ENCODE data around the gene TANC2.

Gene TANC2

GRCh38 chr17:62963296-62963695, 2.7 kb upstream of the TANC2 start:
- no peak overlapping the region for H3K9ac ChIP-seq (ENCODE audit: low read depth in 1 of 2, low read length in 2 of 2)
- no peaks in the 10 kb centered on the region for H3K36me3 ChIP-seq (ENCODE audit: control insufficient read depth in 1 of 2, insufficient read depth in 2 of 2, low read length in 2 of 2)
- peaks cover 7 to 12% of the 10 kb centered on the region in 2 donors for H3K27me3 ChIP-seq (ENCODE audit: control insufficient read depth in 1 of 2, insufficient read depth in 2 of 2, low read length in 2 of 2)
- H3K27ac ChIP-seq (ENCODE audit: low read depth, low read length): no peak overlapping the region
- no peak overlapping the region for H3K4me3 ChIP-seq (ENCODE audit: low read depth in 1 of 2, low read length in 2 of 2)
- H3K9me3 ChIP-seq (ENCODE audit: control insufficient read depth in 1 of 2, low read length in 2 of 2): no peaks in the 10 kb centered on the region
- peaks cover 6 to 10% of the 10 kb centered on the region in 2 donors for H3K4me1 ChIP-seq (ENCODE audit: control insufficient read depth in 1 of 2, insufficient read depth in 2 of 2, low read length in 2 of 2)

GRCh38 chr17:62964506-62964905, 1.5 kb upstream of the TANC2 start:
- peaks cover 7 to 12% of the 10 kb centered on the region in 2 donors for H3K27me3 ChIP-seq (ENCODE audit: control insufficient read depth in 1 of 2, insufficient read depth in 2 of 2, low read length in 2 of 2)
- H3K4me1 ChIP-seq (ENCODE audit: control insufficient read depth in 1 of 2, insufficient read depth in 2 of 2, low read length in 2 of 2): peaks cover 6 to 10% of the 10 kb centered on the region in 2 donors
- H3K9ac ChIP-seq (ENCODE audit: low read depth in 1 of 2, low read length in 2 of 2): no peak overlapping the region
- H3K36me3 ChIP-seq (ENCODE audit: control insufficient read depth in 1 of 2, insufficient read depth in 2 of 2, low read length in 2 of 2): no peaks in the 10 kb centered on the region
- H3K9me3 ChIP-seq (ENCODE audit: control insufficient read depth in 1 of 2, low read length in 2 of 2): no peaks in the 10 kb centered on the region
- H3K4me3 ChIP-seq (ENCODE audit: low read depth in 1 of 2, low read length in 2 of 2): no peak overlapping the region
- H3K27ac ChIP-seq (ENCODE audit: low read depth, low read length): no peak overlapping the region

GRCh38 chr17:62965174-62965685, 805 bp upstream of the TANC2 start:
- H3K4me3 ChIP-seq (ENCODE audit: low read depth in 1 of 2, low read length in 2 of 2): peak overlapping the region; percentile 70 to 75
- H3K27ac ChIP-seq (ENCODE audit: low read depth, low read length): peak overlapping the region; percentile 49
- H3K4me1 ChIP-seq (ENCODE audit: control insufficient read depth in 1 of 2, insufficient read depth in 2 of 2, low read length in 2 of 2): peaks cover 6 to 10% of the 10 kb centered on the region in 2 donors
- no peaks in the 10 kb centered on the region for H3K9me3 ChIP-seq (ENCODE audit: control insufficient read depth in 1 of 2, low read length in 2 of 2)
- H3K36me3 ChIP-seq (ENCODE audit: control insufficient read depth in 1 of 2, insufficient read depth in 2 of 2, low read length in 2 of 2): no peaks in the 10 kb centered on the region
- peaks cover 7 to 12% of the 10 kb centered on the region in 2 donors for H3K27me3 ChIP-seq (ENCODE audit: control insufficient read depth in 1 of 2, insufficient read depth in 2 of 2, low read length in 2 of 2)
- H3K9ac ChIP-seq (ENCODE audit: low read depth in 1 of 2, low read length in 2 of 2): peak overlapping the region; percentile 8 to 55

- Histone ChIP-seq H3K27me3 (ENCODE audit: control insufficient read depth in 1 of 2, insufficient read depth in 2 of 2, low read length in 2 of 2) (peaks cover 7 to 8% of the 10 kb centered on the region in 2 donors), H3K4me3 (ENCODE audit: low read depth in 1 of 2, low read length in 2 of 2) (peak overlapping the region; percentile 75 to 85), H3K27ac (ENCODE audit: low read depth, low read length) (no peak overlapping the region), H3K9me3 (ENCODE audit: control insufficient read depth in 1 of 2, low read length in 2 of 2) (no peaks in the 10 kb centered on the region), H3K9ac (ENCODE audit: low read depth in 1 of 2, low read length in 2 of 2) (peak overlapping the region; percentile 51 to 67), H3K4me1 (ENCODE audit: control insufficient read depth in 1 of 2, insufficient read depth in 2 of 2, low read length in 2 of 2) (peaks cover 6 to 10% of the 10 kb centered on the region in 2 donors), H3K36me3 (ENCODE audit: control insufficient read depth in 1 of 2, insufficient read depth in 2 of 2, low read length in 2 of 2) (no peaks in the 10 kb centered on the region)
These were observed 580 bp downstream of the TANC2 start for GRCh38 chr17:62966426-62967204.

- Histone ChIP-seq H3K36me3 (ENCODE audit: control insufficient read depth in 1 of 2, insufficient read depth in 2 of 2, low read length in 2 of 2) (no peaks in the 10 kb centered on the region), H3K27ac (ENCODE audit: low read depth, low read length) (no peak overlapping the region), H3K4me3 (ENCODE audit: low read depth in 1 of 2, low read length in 2 of 2) (peak overlapping the region; percentile 75 to 85), H3K4me1 (ENCODE audit: control insufficient read depth in 1 of 2, insufficient read depth in 2 of 2, low read length in 2 of 2) (peaks cover 6 to 10% of the 10 kb centered on the region in 2 donors), H3K27me3 (ENCODE audit: control insufficient read depth in 1 of 2, insufficient read depth in 2 of 2, low read length in 2 of 2) (peaks cover 7 to 8% of the 10 kb centered on the region in 2 donors), H3K9ac (ENCODE audit: low read depth in 1 of 2, low read length in 2 of 2) (peak overlapping the region; percentile 51 to 67), H3K9me3 (ENCODE audit: control insufficient read depth in 1 of 2, low read length in 2 of 2) (no peaks in the 10 kb centered on the region)
These were observed 1.1 kb downstream of the TANC2 start for GRCh38 chr17:62967205-62967529.

- H3K27ac ChIP-seq (ENCODE audit: low read depth, low read length): no peak overlapping the region
- H3K9me3 ChIP-seq (ENCODE audit: control insufficient read depth in 1 of 2, low read length in 2 of 2): no peaks in the 10 kb centered on the region
- H3K9ac ChIP-seq (ENCODE audit: low read depth in 1 of 2, low read length in 2 of 2): no peak overlapping the region
- H3K4me3 ChIP-seq (ENCODE audit: low read depth in 1 of 2, low read length in 2 of 2): no peak overlapping the region
- no peaks in the 10 kb centered on the region for H3K36me3 ChIP-seq (ENCODE audit: control insufficient read depth in 1 of 2, insufficient read depth in 2 of 2, low read length in 2 of 2)
- peaks cover 6 to 10% of the 10 kb centered on the region in 2 donors for H3K4me1 ChIP-seq (ENCODE audit: control insufficient read depth in 1 of 2, insufficient read depth in 2 of 2, low read length in 2 of 2)
- peaks cover 4 to 7% of the 10 kb centered on the region in 2 donors for H3K27me3 ChIP-seq (ENCODE audit: control insufficient read depth in 1 of 2, insufficient read depth in 2 of 2, low read length in 2 of 2)
These were observed 2.4 kb downstream of the TANC2 start for GRCh38 chr17:62968445-62968923.

GRCh38 chr17:62970610-62971009, 4.6 kb downstream of the TANC2 start:
- Histone ChIP-seq H3K4me3 (ENCODE audit: low read depth in 1 of 2, low read length in 2 of 2) (no peak overlapping the region), H3K9me3 (ENCODE audit: control insufficient read depth in 1 of 2, low read length in 2 of 2) (no peaks in the 10 kb centered on the region), H3K9ac (ENCODE audit: low read depth in 1 of 2, low read length in 2 of 2) (no peak overlapping the region), H3K27me3 (ENCODE audit: control insufficient read depth in 1 of 2, insufficient read depth in 2 of 2, low read length in 2 of 2) (peaks cover 4% of the 10 kb centered on the region in 2 donors), H3K27ac (ENCODE audit: low read depth, low read length) (no peak overlapping the region), H3K36me3 (ENCODE audit: control insufficient read depth in 1 of 2, insufficient read depth in 2 of 2, low read length in 2 of 2) (no peaks in the 10 kb centered on the region), H3K4me1 (ENCODE audit: control insufficient read depth in 1 of 2, insufficient read depth in 2 of 2, low read length in 2 of 2) (peaks cover 6 to 19% of the 10 kb centered on the region in 2 donors)

GRCh38 chr17:62971853-62972252, 5.8 kb downstream of the TANC2 start:
- H3K4me1 ChIP-seq (ENCODE audit: control insufficient read depth in 1 of 2, insufficient read depth in 2 of 2, low read length in 2 of 2): peaks cover 3 to 17% of the 10 kb centered on the region in 2 donors
- H3K27me3 ChIP-seq (ENCODE audit: control insufficient read depth in 1 of 2, insufficient read depth in 2 of 2, low read length in 2 of 2): peaks cover 2 to 3% of the 10 kb centered on the region in 2 donors
- no peak overlapping the region for H3K9ac ChIP-seq (ENCODE audit: low read depth in 1 of 2, low read length in 2 of 2)
- no peak overlapping the region for H3K27ac ChIP-seq (ENCODE audit: low read depth, low read length)
- no peaks in the 10 kb centered on the region for H3K36me3 ChIP-seq (ENCODE audit: control insufficient read depth in 1 of 2, insufficient read depth in 2 of 2, low read length in 2 of 2)
- H3K9me3 ChIP-seq (ENCODE audit: control insufficient read depth in 1 of 2, low read length in 2 of 2): peaks cover 0 to 2% of the 10 kb centered on the region in 2 donors
- H3K4me3 ChIP-seq (ENCODE audit: low read depth in 1 of 2, low read length in 2 of 2): no peak overlapping the region

GRCh38 chr17:62974788-62975187, 8.8 kb downstream of the TANC2 start:
- Histone ChIP-seq H3K9ac (ENCODE audit: low read depth in 1 of 2, low read length in 2 of 2) (no peak overlapping the region), H3K4me3 (ENCODE audit: low read depth in 1 of 2, low read length in 2 of 2) (no peak overlapping the region), H3K27me3 (ENCODE audit: control insufficient read depth in 1 of 2, insufficient read depth in 2 of 2, low read length in 2 of 2) (no peaks in the 10 kb centered on the region), H3K36me3 (ENCODE audit: control insufficient read depth in 1 of 2, insufficient read depth in 2 of 2, low read length in 2 of 2) (no peaks in the 10 kb centered on the region), H3K9me3 (ENCODE audit: control insufficient read depth in 1 of 2, low read length in 2 of 2) (peaks cover 0 to 4% of the 10 kb centered on the region in 2 donors), H3K4me1 (ENCODE audit: control insufficient read depth in 1 of 2, insufficient read depth in 2 of 2, low read length in 2 of 2) (peaks cover 0 to 9% of the 10 kb centered on the region in 2 donors), H3K27ac (ENCODE audit: low read depth, low read length) (no peak overlapping the region)

GRCh38 chr17:62975206-62975605, 9.2 kb downstream of the TANC2 start:
- peaks cover 0 to 9% of the 10 kb centered on the region in 2 donors for H3K4me1 ChIP-seq (ENCODE audit: control insufficient read depth in 1 of 2, insufficient read depth in 2 of 2, low read length in 2 of 2)
- H3K36me3 ChIP-seq (ENCODE audit: control insufficient read depth in 1 of 2, insufficient read depth in 2 of 2, low read length in 2 of 2): no peaks in the 10 kb centered on the region
- H3K9ac ChIP-seq (ENCODE audit: low read depth in 1 of 2, low read length in 2 of 2): no peak overlapping the region
- H3K27me3 ChIP-seq (ENCODE audit: control insufficient read depth in 1 of 2, insufficient read depth in 2 of 2, low read length in 2 of 2): no peaks in the 10 kb centered on the region
- no peak overlapping the region for H3K4me3 ChIP-seq (ENCODE audit: low read depth in 1 of 2, low read length in 2 of 2)
- H3K9me3 ChIP-seq (ENCODE audit: control insufficient read depth in 1 of 2, low read length in 2 of 2): peaks cover 0 to 4% of the 10 kb centered on the region in 2 donors
- no peak overlapping the region for H3K27ac ChIP-seq (ENCODE audit: low read depth, low read length)
